ENCODE results near the gene PDLIM1. TPM values are rescaled to one million over a fixed set of nuclear protein-coding genes. Genes with fewer than 3 reads are reported as not detected.
A peak's percentile ranks its signal among the peaks of the same experiment; 100 is the strongest.

Gene PDLIM1
- polyA plus RNA-seq, 4 donors: 69.7 to 81.7 (median 75.2) TPM

- no peak for DNase-seq (ENCODE audit: low read depth in 4 of 4, low spot score in 2 of 4)
These were observed 23.6 kb downstream of the PDLIM1 start for GRCh38 chr10:95267251-95267650.

GRCh38 chr10:95266674-95267095, 24.1 kb downstream of the PDLIM1 start:
- no peak for DNase-seq (ENCODE audit: low read depth in 4 of 4, low spot score in 2 of 4)

GRCh38 chr10:95265572-95265971, 25.2 kb downstream of the PDLIM1 start:
- DNase-seq (ENCODE audit: low read depth in 4 of 4, low spot score in 2 of 4): no peak

- DNase-seq (ENCODE audit: low read depth in 4 of 4, low spot score in 2 of 4): no peak
These were observed 26.4 kb downstream of the PDLIM1 start for GRCh38 chr10:95264227-95265051.

GRCh38 chr10:95263864-95264226, 27.0 kb downstream of the PDLIM1 start:
- DNase-seq (ENCODE audit: low read depth in 4 of 4, low spot score in 2 of 4): no peak

- no peak for DNase-seq (ENCODE audit: low read depth in 4 of 4, low spot score in 2 of 4)
These were observed 27.9 kb downstream of the PDLIM1 start for GRCh38 chr10:95262763-95263518.

GRCh38 chr10:95261926-95262325, 28.9 kb downstream of the PDLIM1 start:
- DNase-seq (ENCODE audit: low read depth in 4 of 4, low spot score in 2 of 4): no peak

- no peak for DNase-seq (ENCODE audit: low read depth in 4 of 4, low spot score in 2 of 4)
These were observed 29.8 kb downstream of the PDLIM1 start for GRCh38 chr10:95260909-95261552.

- DNase-seq (ENCODE audit: low read depth in 4 of 4, low spot score in 2 of 4): no peak
These were observed 30.4 kb downstream of the PDLIM1 start for GRCh38 chr10:95260397-95260881.

- DNase-seq (ENCODE audit: low read depth in 4 of 4, low spot score in 2 of 4): no peak
These were observed 33.0 kb downstream of the PDLIM1 start for GRCh38 chr10:95257849-95258248.

GRCh38 chr10:95256268-95256667, 34.5 kb downstream of the PDLIM1 start:
- DNase-seq (ENCODE audit: low read depth in 4 of 4, low spot score in 2 of 4): no peak

- DNase-seq (ENCODE audit: low read depth in 4 of 4, low spot score in 2 of 4): no peak
These were observed 36.2 kb downstream of the PDLIM1 start for GRCh38 chr10:95254629-95255028.

- no peak for DNase-seq (ENCODE audit: low read depth in 4 of 4, low spot score in 2 of 4)
These were observed 37.1 kb downstream of the PDLIM1 start for GRCh38 chr10:95253686-95254085.

GRCh38 chr10:95253007-95253406, 37.8 kb downstream of the PDLIM1 start:
- DNase-seq (ENCODE audit: low read depth in 4 of 4, low spot score in 2 of 4): no peak

GRCh38 chr10:95250856-95251255, 39.9 kb downstream of the PDLIM1 start:
- no peak for DNase-seq (ENCODE audit: low read depth in 4 of 4, low spot score in 2 of 4)

- DNase-seq (ENCODE audit: low read depth in 4 of 4, low spot score in 2 of 4): no peak
These were observed 41.3 kb downstream of the PDLIM1 start for GRCh38 chr10:95249467-95249866.

GRCh38 chr10:95248989-95249388, 41.8 kb downstream of the PDLIM1 start:
- DNase-seq (ENCODE audit: low read depth in 4 of 4, low spot score in 2 of 4): no peak

- DNase-seq (ENCODE audit: low read depth in 4 of 4, low spot score in 2 of 4): no peak
These were observed 42.8 kb downstream of the PDLIM1 start for GRCh38 chr10:95247881-95248583.

- no peak for DNase-seq (ENCODE audit: low read depth in 4 of 4, low spot score in 2 of 4)
These were observed 43.5 kb downstream of the PDLIM1 start for GRCh38 chr10:95247200-95247880.

- DNase-seq (ENCODE audit: low read depth in 4 of 4, low spot score in 2 of 4): peak in 1 of 4 donors; percentile 59
These were observed 44.2 kb downstream of the PDLIM1 start for GRCh38 chr10:95246582-95247051.

Data from left renal cortex interstitium (tissue), 4 donors.